ENCODE data around the gene B4GALT1. TPM values are rescaled to one million over a fixed set of nuclear protein-coding genes. Genes with fewer than 3 reads are reported as not detected.

B4GALT1 gene
- total RNA-seq, 2 donors from 2014 or later = 57.6 to 76.1 TPM

GRCh38 chr9:33157960-33158842, 8.9 kb downstream of the B4GALT1 start:
- no peaks in the 10 kb centered on the region for H3K9me3 ChIP-seq
- peak; percentile 23 for DNase-seq (ENCODE audit: low spot score)
- no peak for TF ChIP-seq CTCF (IDR thresholded peaks at IDR 0.05)
- peak overlapping the region; percentile 99 for H3K27ac ChIP-seq
- H3K4me3 ChIP-seq = peak overlapping the region in 1 of 2 donors; percentile 5
- peaks cover 0 to 94% of the 10 kb centered on the region in 2 donors for H3K4me1 ChIP-seq
- H3K27me3 ChIP-seq = no peaks in the 10 kb centered on the region
- no peaks in the 10 kb centered on the region for H3K36me3 ChIP-seq

GRCh38 chr9:33155393-33155792, 11.7 kb downstream of the B4GALT1 start:
- DNase-seq (ENCODE audit: low spot score) = peak; percentile 48
- peak overlapping the region in 1 of 2 donors; percentile 23 for H3K27ac ChIP-seq
- H3K9me3 ChIP-seq = no peaks in the 10 kb centered on the region
- TF ChIP-seq CTCF (IDR thresholded peaks at IDR 0.05) = no peak
- H3K27me3 ChIP-seq = no peaks in the 10 kb centered on the region
- no peaks in the 10 kb centered on the region for H3K36me3 ChIP-seq
- no peak overlapping the region for H3K4me3 ChIP-seq
- peaks cover 0 to 94% of the 10 kb centered on the region in 2 donors for H3K4me1 ChIP-seq

- Histone ChIP-seq H3K9me3 (no peaks in the 10 kb centered on the region), H3K4me1 (peaks cover 0 to 91% of the 10 kb centered on the region in 2 donors), H3K27ac (no peak overlapping the region), H3K27me3 (no peaks in the 10 kb centered on the region), H3K4me3 (no peak overlapping the region), H3K36me3 (no peaks in the 10 kb centered on the region)
- no peak for TF ChIP-seq CTCF (IDR thresholded peaks at IDR 0.05)
- DNase-seq (ENCODE audit: low spot score) = no peak
These were observed 12.8 kb downstream of the B4GALT1 start for GRCh38 chr9:33154371-33154770.

GRCh38 chr9:33153666-33154065, 13.5 kb downstream of the B4GALT1 start:
- no peaks in the 10 kb centered on the region for H3K9me3 ChIP-seq
- DNase-seq (ENCODE audit: low spot score) = no peak
- H3K27me3 ChIP-seq = no peaks in the 10 kb centered on the region
- peaks cover 0 to 90% of the 10 kb centered on the region in 2 donors for H3K4me1 ChIP-seq
- TF ChIP-seq CTCF (IDR thresholded peaks at IDR 0.05) = no peak
- no peak overlapping the region for H3K4me3 ChIP-seq
- H3K27ac ChIP-seq = peak overlapping the region; percentile 23 to 33
- no peaks in the 10 kb centered on the region for H3K36me3 ChIP-seq

GRCh38 chr9:33153001-33153400, 14.1 kb downstream of the B4GALT1 start:
- Histone ChIP-seq H3K36me3 (no peaks in the 10 kb centered on the region), H3K4me3 (no peak overlapping the region), H3K27ac (no peak overlapping the region), H3K4me1 (peaks cover 0 to 88% of the 10 kb centered on the region in 2 donors), H3K27me3 (no peaks in the 10 kb centered on the region), H3K9me3 (no peaks in the 10 kb centered on the region)
- no peak for DNase-seq (ENCODE audit: low spot score)
- no peak for TF ChIP-seq CTCF (IDR thresholded peaks at IDR 0.05)

All from right atrium auricular region (tissue), 2 donors.